DND-41 (cell line): Measurements from ENCODE around the gene SLC6A15.

Experiments
- ATAC-seq: fragments of 200-7000 bp; cut with Tn5 transposase; 3 replicates; pipeline ENCODE4 v1.9.1; 2021; ENCODE audit warnings: low read depth; ENCODE audit not compliant: insufficient read depth
- DNase-seq: peaks from one replicate; pipeline ENCODE4 v3.0.0-alpha.2; 2020
- H2AFZ ChIP-seq: 2 replicates; pipeline ENCODE4 v1.6.0; 2012; ENCODE audit warnings: low read depth, low read length
- H3K27ac ChIP-seq: 2 replicates; pipeline ENCODE4 v1.5.1; 2012; ENCODE audit warnings: low read length, inconsistent platforms
- H3K27me3 ChIP-seq: fragments of 200-600 bp; sonication (generic); 2 replicates; pipeline ENCODE4 v1.6.0; 2012; ENCODE audit warnings: low read length, mild to moderate bottlenecking, inconsistent platforms; ENCODE audit not compliant: insufficient read depth, poor library complexity
- H3K36me3 ChIP-seq: 2 replicates; pipeline ENCODE4 v1.5.1; 2012; ENCODE audit warnings: low read length, inconsistent platforms; ENCODE audit not compliant: insufficient read depth
- H3K4me1 ChIP-seq: 2 replicates; pipeline ENCODE4 v1.5.1; 2012; ENCODE audit warnings: mild to moderate bottlenecking, low read length; ENCODE audit not compliant: insufficient read depth
- H3K4me2 ChIP-seq: 2 replicates; pipeline ENCODE4 v1.6.0; 2012; ENCODE audit warnings: mild to moderate bottlenecking, moderate library complexity, low read length, inconsistent platforms; ENCODE audit not compliant: insufficient read depth
- H3K4me3 ChIP-seq, 2 experiments: fragments of 200-600 bp in 1 of 2; shearing (Covaris generic) in 1 of 2; 2 replicates each; pipeline ENCODE4 v1.5.1; 2012 to 2016; ENCODE audit warnings: inconsistent platforms in 2 of 2, low read length in 2 of 2, mild to moderate bottlenecking in 2 of 2, low read depth in 1 of 2, moderate library complexity in 1 of 2
- H3K79me2 ChIP-seq: 2 replicates; pipeline ENCODE4 v1.6.0; 2012; ENCODE audit warnings: low read length, inconsistent platforms; ENCODE audit not compliant: insufficient read depth
- H3K9ac ChIP-seq: 2 replicates; pipeline ENCODE4 v1.6.0; 2012; ENCODE audit warnings: low read depth, mild to moderate bottlenecking, inconsistent platforms, low read length, moderate library complexity
- H3K9me3 ChIP-seq: 2 replicates; pipeline ENCODE4 v1.5.1; 2012; ENCODE audit warnings: low read length, moderate library complexity, mild to moderate bottlenecking, inconsistent platforms; ENCODE audit not compliant: insufficient read depth, severe bottlenecking
- H4K20me1 ChIP-seq: 2 replicates; pipeline ENCODE4 v1.6.0; 2012; ENCODE audit warnings: low read length; ENCODE audit not compliant: insufficient read depth
- EZH2 ChIP-seq: IDR thresholded peaks from 3 replicates; pipeline ENCODE4 v1.6.1; 2012; ENCODE audit warnings: borderline replicate concordance, low read depth, mild to moderate bottlenecking, moderate library complexity, low read length, inconsistent platforms; ENCODE audit not compliant: severe bottlenecking
- TF ChIP-seq, protein P1 (sequence below): IDR thresholded peaks from 2 replicates; pipeline ENCODE4 v1.5.1; 2012; ENCODE audit warnings: borderline replicate concordance, low read length, moderate library complexity, mild to moderate bottlenecking; ENCODE audit not compliant: poor library complexity, severe bottlenecking; ENCODE audit errors: extremely low read depth

The SLC6A15 gene

DNA sequence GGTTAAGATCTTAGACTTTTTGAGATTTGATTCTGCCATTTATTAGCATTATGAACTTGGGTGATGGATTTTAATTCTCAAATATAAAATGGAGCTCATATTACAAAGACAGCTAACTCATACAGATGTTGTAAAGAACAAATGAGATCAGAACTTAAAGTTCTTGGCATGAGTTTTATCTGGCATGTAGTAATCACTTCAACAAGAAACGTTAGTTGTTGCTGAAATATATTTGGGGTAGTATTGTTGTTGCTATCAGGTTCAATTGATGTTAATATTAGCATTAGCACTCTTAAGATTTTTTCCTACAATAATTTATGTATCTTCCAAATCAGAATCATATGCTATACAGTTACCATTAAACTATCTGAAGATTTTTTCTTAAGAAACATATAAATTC lies 71.0 kb downstream of the SLC6A15 start:
- Histone ChIP-seq H3K4me1 (no peaks in the 10 kb centered on the region), H3K4me2 (no peak overlapping the region), H3K4me3 (no peak overlapping the region), H3K36me3 (no peaks in the 10 kb centered on the region), H3K79me2 (no peaks in the 10 kb centered on the region), H3K27ac (no peak overlapping the region), H4K20me1 (no peaks in the 10 kb centered on the region), H2AFZ (no peak overlapping the region), H3K9me3 (no peaks in the 10 kb centered on the region), H3K27me3 (no peaks in the 10 kb centered on the region), H3K9ac (no peak overlapping the region)
- TF ChIP-seq EZH2: no peak
- TF ChIP-seq, protein P1, sequence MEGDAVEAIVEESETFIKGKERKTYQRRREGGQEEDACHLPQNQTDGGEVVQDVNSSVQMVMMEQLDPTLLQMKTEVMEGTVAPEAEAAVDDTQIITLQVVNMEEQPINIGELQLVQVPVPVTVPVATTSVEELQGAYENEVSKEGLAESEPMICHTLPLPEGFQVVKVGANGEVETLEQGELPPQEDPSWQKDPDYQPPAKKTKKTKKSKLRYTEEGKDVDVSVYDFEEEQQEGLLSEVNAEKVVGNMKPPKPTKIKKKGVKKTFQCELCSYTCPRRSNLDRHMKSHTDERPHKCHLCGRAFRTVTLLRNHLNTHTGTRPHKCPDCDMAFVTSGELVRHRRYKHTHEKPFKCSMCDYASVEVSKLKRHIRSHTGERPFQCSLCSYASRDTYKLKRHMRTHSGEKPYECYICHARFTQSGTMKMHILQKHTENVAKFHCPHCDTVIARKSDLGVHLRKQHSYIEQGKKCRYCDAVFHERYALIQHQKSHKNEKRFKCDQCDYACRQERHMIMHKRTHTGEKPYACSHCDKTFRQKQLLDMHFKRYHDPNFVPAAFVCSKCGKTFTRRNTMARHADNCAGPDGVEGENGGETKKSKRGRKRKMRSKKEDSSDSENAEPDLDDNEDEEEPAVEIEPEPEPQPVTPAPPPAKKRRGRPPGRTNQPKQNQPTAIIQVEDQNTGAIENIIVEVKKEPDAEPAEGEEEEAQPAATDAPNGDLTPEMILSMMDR: no peak
- no peak for ATAC-seq
- no peak for DNase-seq

DNA sequence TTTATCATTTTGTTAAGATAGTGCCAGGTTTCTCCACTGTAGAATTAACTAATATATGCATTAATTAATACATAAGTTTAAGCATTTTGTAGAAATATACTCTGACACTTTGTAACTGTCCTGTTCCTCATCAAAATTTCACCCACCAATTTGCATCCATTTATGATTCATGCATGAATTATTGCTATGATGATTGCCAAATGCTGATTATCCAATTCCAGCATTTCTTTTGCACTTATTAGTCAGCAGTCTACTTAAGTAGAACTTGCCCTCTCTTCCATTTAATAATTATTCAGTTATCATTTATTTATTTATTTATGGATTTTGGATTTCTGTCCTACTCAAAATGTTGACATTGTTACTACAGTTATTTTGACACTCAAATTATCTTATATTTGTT lies 72.2 kb downstream of the SLC6A15 start:
- Histone ChIP-seq H4K20me1 (no peaks in the 10 kb centered on the region), H3K4me2 (no peak overlapping the region), H3K79me2 (no peaks in the 10 kb centered on the region), H3K27ac (no peak overlapping the region), H3K36me3 (no peaks in the 10 kb centered on the region), H3K9ac (no peak overlapping the region), H2AFZ (no peak overlapping the region), H3K4me3 (no peak overlapping the region), H3K9me3 (no peaks in the 10 kb centered on the region), H3K4me1 (no peaks in the 10 kb centered on the region), H3K27me3 (no peaks in the 10 kb centered on the region)
- no peak for ATAC-seq
- no peak for TF ChIP-seq EZH2
- TF ChIP-seq, protein P1: no peak
- no peak for DNase-seq

DNA sequence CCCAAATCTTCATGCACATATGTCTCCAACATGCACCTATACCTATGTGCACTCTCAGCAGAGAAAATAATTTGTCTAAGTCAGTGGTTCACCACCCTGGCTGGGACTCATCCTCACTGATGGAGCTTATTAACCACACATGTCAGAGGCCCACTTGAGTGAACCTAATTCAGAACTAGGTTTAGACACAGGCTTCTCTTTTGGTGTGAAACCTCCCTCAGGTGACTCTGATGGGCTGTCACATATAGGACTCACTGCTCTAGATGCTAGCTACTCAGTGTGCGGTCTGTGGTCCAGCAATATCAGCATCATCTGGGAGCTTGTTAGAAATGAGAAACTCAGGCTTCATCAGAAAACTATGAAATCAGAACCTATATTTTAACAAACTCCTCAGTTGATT lies 85.7 kb downstream of the SLC6A15 start:
- ATAC-seq (no peak), DNase-seq (no peak)
- Histone ChIP-seq H4K20me1 (no peaks in the 10 kb centered on the region), H3K36me3 (no peaks in the 10 kb centered on the region), H3K4me2 (no peak overlapping the region), H3K4me3 (no peak overlapping the region), H3K9ac (no peak overlapping the region), H2AFZ (no peak overlapping the region), H3K27me3 (no peaks in the 10 kb centered on the region), H3K9me3 (no peaks in the 10 kb centered on the region), H3K4me1 (no peaks in the 10 kb centered on the region), H3K79me2 (no peaks in the 10 kb centered on the region), H3K27ac (no peak overlapping the region)
- TF ChIP-seq EZH2: no peak
- TF ChIP-seq, protein P1: no peak

DNA sequence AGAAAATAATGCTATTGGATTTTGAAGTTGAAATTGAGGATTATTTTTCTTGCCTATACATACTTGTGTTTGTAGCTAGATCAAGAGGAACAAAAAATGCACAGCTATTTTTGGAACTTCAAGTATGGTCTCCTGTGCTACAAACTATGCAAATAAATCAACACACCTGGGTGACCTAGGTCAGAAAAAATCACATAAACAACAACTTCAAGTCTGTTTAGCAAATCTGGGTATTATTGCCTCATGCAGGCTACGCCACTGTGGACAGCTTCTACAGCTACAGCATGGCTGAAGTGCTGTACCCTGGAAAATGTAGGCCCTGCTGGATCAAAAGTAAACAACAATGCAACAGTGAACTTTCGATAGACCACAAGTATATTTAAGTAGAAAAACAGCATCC lies 87.5 kb downstream of the SLC6A15 start:
- TF ChIP-seq, protein P1: no peak
- no peak for TF ChIP-seq EZH2
- Histone ChIP-seq H3K9ac (no peak overlapping the region), H3K27me3 (no peaks in the 10 kb centered on the region), H3K36me3 (no peaks in the 10 kb centered on the region), H2AFZ (no peak overlapping the region), H3K4me3 (no peak overlapping the region), H3K4me1 (no peaks in the 10 kb centered on the region), H3K9me3 (no peaks in the 10 kb centered on the region), H3K27ac (no peak overlapping the region), H4K20me1 (no peaks in the 10 kb centered on the region), H3K79me2 (no peaks in the 10 kb centered on the region), H3K4me2 (no peak overlapping the region)
- DNase-seq (no peak), ATAC-seq (no peak)
